Measurements from ENCODE around the gene PGLYRP1. TPM values are rescaled to one million over a fixed set of nuclear protein-coding genes. Genes with fewer than 3 reads are reported as not detected.

Gene PGLYRP1
- total and polyA plus RNA-seq, 2 donors: 0.18 TPM; not detected in 1

DNA sequence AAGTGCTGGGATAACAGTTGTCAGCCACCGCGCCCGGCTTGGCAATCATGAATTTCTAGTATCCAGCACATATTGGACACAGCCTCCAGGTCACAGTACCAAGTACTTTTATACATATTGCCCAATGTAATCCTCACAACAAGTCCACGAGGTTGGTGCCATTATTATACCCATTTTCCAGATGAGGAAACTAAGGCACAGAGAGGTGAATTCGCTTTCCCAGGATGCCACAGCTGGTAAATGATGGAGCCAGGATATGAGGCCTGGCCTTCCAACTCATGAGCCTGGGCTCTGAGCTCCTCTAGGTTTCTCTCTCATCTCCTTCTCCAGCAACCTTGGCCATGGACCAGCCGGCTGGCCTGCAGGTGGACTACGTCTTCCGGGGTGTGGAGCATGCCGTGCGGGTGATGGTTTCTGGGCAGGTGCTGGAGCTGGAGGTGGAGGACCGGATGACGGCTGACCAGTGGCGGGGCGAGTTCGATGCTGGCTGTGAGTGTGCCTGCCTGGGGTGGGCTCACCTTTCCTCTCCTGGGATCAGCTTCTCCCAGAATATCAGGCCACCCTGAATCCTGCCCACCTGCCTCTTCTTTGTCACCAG, 20.1 kb downstream of the PGLYRP1 start:
- Histone ChIP-seq H3K4me1 (ENCODE audit: insufficient read depth) (no peaks in the 10 kb centered on the region), H3K4me3 (ENCODE audit: low read depth, low read length) (no peak overlapping the region), H3K27ac (ENCODE audit: low read depth) (no peak overlapping the region), H3K36me3 (ENCODE audit: insufficient read depth) (no peaks in the 10 kb centered on the region)
- WGBS: 95% methylated on average over 15 of the region's 15 CpGs
- DNase-seq (ENCODE audit: extremely low spot score): no peak

GRCh38 chr19:46000491-46001246, 22.2 kb downstream of the PGLYRP1 start:
- Histone ChIP-seq H3K4me1 (ENCODE audit: insufficient read depth) (peaks cover 3% of the 10 kb centered on the region), H3K27ac (ENCODE audit: low read depth) (no peak overlapping the region), H3K36me3 (ENCODE audit: insufficient read depth) (no peaks in the 10 kb centered on the region), H3K4me3 (ENCODE audit: low read depth, low read length) (peak overlapping the region; percentile 9)
- WGBS: 14% methylated on average over 34 of the region's 34 CpGs
- no peak for DNase-seq (ENCODE audit: extremely low spot score)

DNA sequence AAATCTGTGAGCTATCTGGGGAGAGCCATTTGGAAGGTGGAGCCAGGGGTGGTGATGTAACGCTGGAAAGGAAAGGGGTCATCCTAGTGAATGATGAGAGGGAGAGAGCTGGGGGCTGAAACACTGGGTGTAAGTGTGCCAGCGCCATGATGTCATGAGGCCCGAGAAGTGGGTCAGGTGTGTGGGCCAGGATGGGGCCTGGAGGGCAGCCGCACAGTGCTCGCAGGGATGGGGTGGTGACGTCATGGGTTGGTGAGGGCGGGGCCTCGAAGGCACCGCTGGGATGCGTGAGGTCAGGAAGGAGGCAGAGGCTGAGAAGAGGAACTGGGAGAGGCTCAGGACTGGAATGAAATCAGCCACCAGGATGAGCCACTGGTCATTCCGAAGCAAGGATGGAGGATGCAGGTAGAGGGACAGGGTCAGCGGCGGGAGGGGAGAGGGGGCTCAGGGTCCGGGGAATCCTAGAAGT, 23.2 kb downstream of the PGLYRP1 start:
- H3K4me1 ChIP-seq (ENCODE audit: insufficient read depth): peaks cover 3% of the 10 kb centered on the region
- DNase-seq (ENCODE audit: extremely low spot score): no peak
- no peak overlapping the region for H3K4me3 ChIP-seq (ENCODE audit: low read depth, low read length)
- no peak overlapping the region for H3K27ac ChIP-seq (ENCODE audit: low read depth)
- 14% methylated on average over 14 of the region's 14 CpGs for WGBS
- no peaks in the 10 kb centered on the region for H3K36me3 ChIP-seq (ENCODE audit: insufficient read depth)

- no peak for DNase-seq (ENCODE audit: extremely low spot score)
- Histone ChIP-seq H3K4me3 (ENCODE audit: low read depth, low read length) (no peak overlapping the region), H3K27ac (ENCODE audit: low read depth) (no peak overlapping the region), H3K36me3 (ENCODE audit: insufficient read depth) (no peaks in the 10 kb centered on the region), H3K4me1 (ENCODE audit: insufficient read depth) (peaks cover 3% of the 10 kb centered on the region)
- WGBS: 94% methylated on average over 4 of the region's 4 CpGs
Measured at GRCh38 chr19:45998834-45999233, 24.0 kb downstream of the PGLYRP1 start.

DNA sequence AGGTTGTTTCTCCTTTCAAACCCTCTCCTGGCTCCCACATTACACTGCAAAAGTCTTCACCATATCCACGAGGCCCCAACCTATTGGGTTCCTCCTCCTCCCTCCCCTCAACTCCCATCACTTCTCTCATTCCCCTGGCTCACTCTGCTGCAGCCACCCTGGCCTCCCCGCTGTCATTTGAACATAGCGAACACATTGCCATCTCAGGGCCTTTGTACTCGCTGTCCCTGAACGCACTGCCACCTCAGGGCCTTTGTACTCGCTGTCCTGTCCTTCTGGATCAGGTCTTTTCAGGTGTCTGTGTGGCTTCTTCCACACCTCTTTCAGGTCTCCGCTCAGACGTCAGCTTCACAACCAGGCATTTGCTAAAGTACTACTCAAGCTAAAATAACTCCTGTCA, 25.9 kb downstream of the PGLYRP1 start:
- Histone ChIP-seq H3K27ac (ENCODE audit: low read depth) (no peak overlapping the region), H3K4me1 (ENCODE audit: insufficient read depth) (peaks cover 3% of the 10 kb centered on the region), H3K36me3 (ENCODE audit: insufficient read depth) (no peaks in the 10 kb centered on the region), H3K4me3 (ENCODE audit: low read depth, low read length) (no peak overlapping the region)
- 90% methylated on average over 8 of the region's 8 CpGs for WGBS
- no peak for DNase-seq (ENCODE audit: extremely low spot score)

GRCh38 chr19:45995715-45996385, 27.0 kb downstream of the PGLYRP1 start:
- WGBS: 11% methylated on average over 13 of the region's 13 CpGs
- Histone ChIP-seq H3K36me3 (ENCODE audit: insufficient read depth) (no peaks in the 10 kb centered on the region), H3K4me3 (ENCODE audit: low read depth, low read length) (peak overlapping the region; percentile 67), H3K4me1 (ENCODE audit: insufficient read depth) (peaks cover 3% of the 10 kb centered on the region), H3K27ac (ENCODE audit: low read depth) (no peak overlapping the region)
- no peak for DNase-seq (ENCODE audit: extremely low spot score)

DNA sequence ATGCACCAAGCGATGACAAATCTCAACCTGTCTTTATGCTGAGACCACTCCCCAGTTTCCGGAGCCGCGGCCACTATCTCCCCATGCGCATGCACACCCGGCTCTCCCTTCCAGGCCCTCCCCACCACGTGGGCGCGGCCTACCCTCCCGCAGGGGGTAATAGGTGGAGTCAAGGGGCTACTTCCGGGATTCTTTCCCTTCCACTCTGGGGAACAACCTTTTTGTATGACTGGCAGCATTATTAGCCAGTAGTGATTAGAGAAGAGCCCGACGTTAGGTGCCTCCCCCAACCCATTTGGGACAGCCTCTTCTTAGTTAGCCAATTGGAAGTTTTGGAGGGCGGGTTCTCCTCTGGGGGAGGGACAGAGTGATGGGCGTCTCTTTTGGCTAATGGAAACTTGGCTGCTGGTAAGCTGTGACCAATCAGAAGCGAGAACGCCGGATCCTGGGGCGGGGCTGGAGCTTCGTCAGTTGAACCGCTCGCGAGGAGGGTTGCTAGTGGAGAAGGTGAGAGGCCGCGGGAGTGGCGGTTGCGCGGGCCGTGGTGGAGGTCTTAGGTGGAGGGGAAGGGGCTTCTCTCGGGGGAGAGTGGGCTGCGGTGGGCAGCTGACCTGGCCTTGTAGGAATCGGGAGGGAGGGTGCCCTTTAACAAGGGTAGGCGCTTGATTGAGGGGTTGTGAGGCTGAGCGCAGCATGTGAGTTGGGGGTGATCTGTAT, 27.7 kb downstream of the PGLYRP1 start, which contains the start of gene CCDC61:
Gene CCDC61 (plus strand): TSS at position 470 of the 717 bp plus-strand sequence. CDS start 7,552 bp downstream, outside the sequence.
- peaks cover 3% of the 10 kb centered on the region for H3K4me1 ChIP-seq (ENCODE audit: insufficient read depth)
- peak; percentile 100 for DNase-seq (ENCODE audit: extremely low spot score)
- WGBS: under 1% methylated on average over 34 of the region's 34 CpGs
- peak within 1 kb of the TSS; percentile 67 for H3K4me3 ChIP-seq (ENCODE audit: low read depth, low read length)
- no peak within 1 kb of the TSS for H3K27ac ChIP-seq (ENCODE audit: low read depth)
- no peaks in the 10 kb centered on the region for H3K36me3 ChIP-seq (ENCODE audit: insufficient read depth)

DNA sequence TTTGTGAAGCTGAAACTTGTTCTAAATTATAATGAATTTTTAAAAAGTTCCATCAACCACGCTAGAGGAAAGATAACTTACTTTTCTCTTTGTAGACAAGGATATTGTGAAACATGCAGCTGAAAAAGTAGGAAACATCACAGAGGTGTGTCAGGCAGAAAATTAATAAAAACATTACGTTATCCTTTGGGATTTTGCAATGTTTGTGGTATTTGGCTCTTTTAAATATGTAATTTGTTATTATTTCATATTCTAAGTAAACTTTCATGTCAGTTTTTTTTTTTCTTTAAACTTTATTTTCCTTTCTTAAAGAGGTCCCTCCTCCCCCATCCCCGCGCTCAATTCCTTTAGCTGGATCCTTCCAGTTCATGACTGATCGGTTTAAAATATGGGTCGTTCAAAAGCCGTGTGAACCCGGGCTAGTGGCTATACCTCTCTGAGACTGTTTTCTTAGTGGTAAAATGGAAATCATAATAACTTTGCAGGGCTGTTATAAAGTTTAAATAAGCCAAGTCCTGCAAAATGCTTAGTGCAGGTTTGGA, 28.3 kb downstream of the PGLYRP1 start:
- DNase-seq (ENCODE audit: extremely low spot score): no peak
- Histone ChIP-seq H3K27ac (ENCODE audit: low read depth) (no peak overlapping the region), H3K4me3 (ENCODE audit: low read depth, low read length) (peak overlapping the region; percentile 24), H3K4me1 (ENCODE audit: insufficient read depth) (peaks cover 3% of the 10 kb centered on the region), H3K36me3 (ENCODE audit: insufficient read depth) (no peaks in the 10 kb centered on the region)
- WGBS: 8% methylated on average over 8 of the region's 8 CpGs

GRCh38 chr19:45990113-45990728, 32.6 kb downstream of the PGLYRP1 start:
- H3K4me3 ChIP-seq (ENCODE audit: low read depth, low read length): no peak overlapping the region
- no peak overlapping the region for H3K27ac ChIP-seq (ENCODE audit: low read depth)
- no peak for DNase-seq (ENCODE audit: extremely low spot score)
- no peaks in the 10 kb centered on the region for H3K4me1 ChIP-seq (ENCODE audit: insufficient read depth)
- no peaks in the 10 kb centered on the region for H3K36me3 ChIP-seq (ENCODE audit: insufficient read depth)
- 86% methylated on average over 12 of the region's 12 CpGs for WGBS

DNA sequence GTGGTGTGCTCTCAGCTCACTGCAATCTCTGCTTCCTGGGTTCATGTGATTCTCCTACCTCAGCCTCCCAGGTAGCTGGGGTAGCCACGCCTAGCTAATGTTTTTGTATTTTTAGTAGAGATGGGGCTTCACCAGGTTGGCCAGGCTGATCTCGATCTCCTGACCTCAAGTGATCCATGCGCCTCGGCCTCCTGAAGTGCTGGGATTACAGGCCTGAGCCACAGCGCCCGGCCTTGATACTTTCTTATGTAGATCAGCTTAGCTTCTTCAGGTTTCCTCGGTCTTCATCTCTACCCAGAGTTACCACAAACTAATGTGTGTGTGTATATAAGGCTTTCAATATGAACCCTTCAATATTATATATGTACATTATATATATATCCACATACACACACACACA, 37.5 kb downstream of the PGLYRP1 start:
- Histone ChIP-seq H3K27ac (ENCODE audit: low read depth) (no peak overlapping the region), H3K36me3 (ENCODE audit: insufficient read depth) (no peaks in the 10 kb centered on the region), H3K4me3 (ENCODE audit: low read depth, low read length) (no peak overlapping the region), H3K4me1 (ENCODE audit: insufficient read depth) (no peaks in the 10 kb centered on the region)
- 74% methylated on average over 7 of the region's 7 CpGs for WGBS
- DNase-seq (ENCODE audit: extremely low spot score): no peak

- Histone ChIP-seq H3K36me3 (ENCODE audit: insufficient read depth) (no peaks in the 10 kb centered on the region), H3K27ac (ENCODE audit: low read depth) (no peak overlapping the region), H3K4me3 (ENCODE audit: low read depth, low read length) (no peak overlapping the region), H3K4me1 (ENCODE audit: insufficient read depth) (no peaks in the 10 kb centered on the region)
- no peak for DNase-seq (ENCODE audit: extremely low spot score)
- 40% methylated on average over 2 of the region's 2 CpGs for WGBS
Measured at GRCh38 chr19:45981350-45981749, 41.5 kb downstream of the PGLYRP1 start.

DNA sequence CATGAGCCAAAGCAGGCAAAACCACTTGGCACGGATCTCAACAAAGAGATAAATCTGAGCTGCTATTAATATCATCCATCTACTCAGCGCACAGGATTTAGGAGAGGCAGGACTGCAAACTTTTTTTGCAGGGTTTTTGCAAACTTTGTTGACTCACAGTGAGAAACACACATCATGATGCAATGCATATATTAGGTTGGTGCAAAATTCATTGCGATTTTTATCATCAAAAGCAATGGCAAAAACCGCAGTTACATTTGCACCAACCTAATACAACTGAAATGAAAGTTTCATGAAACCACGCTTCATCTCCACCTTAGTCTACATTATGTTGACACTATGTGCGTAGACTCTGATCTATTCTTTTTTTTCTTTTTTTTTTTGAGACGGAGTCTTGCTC, 44.7 kb downstream of the PGLYRP1 start:
- Histone ChIP-seq H3K4me3 (ENCODE audit: low read depth, low read length) (no peak overlapping the region), H3K27ac (ENCODE audit: low read depth) (no peak overlapping the region), H3K4me1 (ENCODE audit: insufficient read depth) (no peaks in the 10 kb centered on the region), H3K36me3 (ENCODE audit: insufficient read depth) (no peaks in the 10 kb centered on the region)
- DNase-seq (ENCODE audit: extremely low spot score): no peak
- 70% methylated on average over 7 of the region's 7 CpGs for WGBS

DNA sequence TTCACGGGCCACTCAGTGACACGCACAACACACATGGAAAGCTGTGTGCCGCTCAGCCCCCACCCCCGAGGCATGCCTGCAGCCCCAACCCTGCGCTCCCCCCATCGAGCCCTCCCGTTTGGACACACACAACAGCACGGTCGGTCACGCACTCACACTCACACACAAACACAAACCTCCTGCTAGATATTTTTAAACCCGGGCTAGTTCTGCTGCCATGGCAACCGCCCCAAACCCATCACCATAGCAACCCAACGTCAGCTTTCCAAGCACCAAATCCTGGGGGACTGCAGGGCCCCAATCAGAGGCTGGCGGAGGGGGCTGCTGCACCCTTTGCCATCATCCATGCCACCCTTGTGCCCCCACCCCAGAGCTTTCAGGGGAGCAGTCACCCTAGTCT, 46.7 kb downstream of the PGLYRP1 start:
- no peak overlapping the region for H3K4me3 ChIP-seq (ENCODE audit: low read depth, low read length)
- no peaks in the 10 kb centered on the region for H3K4me1 ChIP-seq (ENCODE audit: insufficient read depth)
- no peak for DNase-seq (ENCODE audit: extremely low spot score)
- no peaks in the 10 kb centered on the region for H3K36me3 ChIP-seq (ENCODE audit: insufficient read depth)
- WGBS: 26% methylated on average over 14 of the region's 14 CpGs
- H3K27ac ChIP-seq (ENCODE audit: low read depth): no peak overlapping the region
